HG02623 (cell line): ENCODE results near the gene TEX101.

ENCODE experiments used
- ATAC-seq: cut with Tn5 transposase; IDR thresholded peaks from one replicate; pipeline ENCODE4 v1.9.1; 2021; ENCODE audit warnings: moderate library complexity; ENCODE audit not compliant: unreplicated experiment

The TEX101 gene

GRCh38 chr19:43445426-43445825, 30.7 kb downstream of the TEX101 start:
- ATAC-seq = no peak

- ATAC-seq = no peak
Measured at GRCh38 chr19:43446746-43447489, 32.2 kb downstream of the TEX101 start.

GRCh38 chr19:43447655-43448054, 33.0 kb downstream of the TEX101 start:
- no peak for ATAC-seq

GRCh38 chr19:43450545-43450997, 35.9 kb downstream of the TEX101 start:
- no peak for ATAC-seq

GRCh38 chr19:43452582-43452981, 37.9 kb downstream of the TEX101 start:
- ATAC-seq = no peak

- ATAC-seq = no peak
Measured at GRCh38 chr19:43454031-43454430, 39.3 kb downstream of the TEX101 start.

- ATAC-seq = no peak
Measured at GRCh38 chr19:43455321-43456113, 40.8 kb downstream of the TEX101 start.

- no peak for ATAC-seq
Measured at GRCh38 chr19:43457809-43458208, 43.1 kb downstream of the TEX101 start.

GRCh38 chr19:43460362-43461016, 45.8 kb downstream of the TEX101 start:
- no peak for ATAC-seq

GRCh38 chr19:43461303-43461702, 46.6 kb downstream of the TEX101 start:
- no peak for ATAC-seq

- no peak for ATAC-seq
Measured at GRCh38 chr19:43462383-43462782, 47.7 kb downstream of the TEX101 start.

- no peak for ATAC-seq
Measured at GRCh38 chr19:43462785-43463380, 48.2 kb downstream of the TEX101 start.

GRCh38 chr19:43463381-43464133, 48.9 kb downstream of the TEX101 start:
- ATAC-seq = peak; percentile 78

- peak; percentile 25 for ATAC-seq
Measured at GRCh38 chr19:43464134-43464775, 49.6 kb downstream of the TEX101 start.

GRCh38 chr19:43465468-43466120, 50.9 kb downstream of the TEX101 start, which contains the start of gene LYPD3:
Gene LYPD3, minus strand, starts transcription at chr19:43465608. Its CDS starts 37 bp downstream, at chr19:43465571.
- ATAC-seq = no peak

GRCh38 chr19:43466793-43467192, 52.1 kb downstream of the TEX101 start:
- no peak for ATAC-seq

GRCh38 chr19:43467276-43467675, 52.6 kb downstream of the TEX101 start:
- ATAC-seq = no peak

GRCh38 chr19:43467730-43468129, 53.0 kb downstream of the TEX101 start:
- no peak for ATAC-seq
